Left lung (tissue), 10 donors: Measurements from ENCODE around the gene ZNF598. TPM values are rescaled to one million over a fixed set of nuclear protein-coding genes. Genes with fewer than 3 reads are reported as not detected.
A peak's percentile ranks its signal among the peaks of the same experiment; 100 is the strongest.

Experiments
- ATAC-seq: fragments of 200-7000 bp; cut with Tn5 transposase; one replicate; pipeline ENCODE4 v1.9.1; 2020; ENCODE audit warnings: moderate library complexity
- DNase-seq, 4 donors: peaks; one replicate each; pipeline ENCODE4 v3.0.0-alpha.2; 2013 to 2020
- H3K27ac ChIP-seq, 2 donors: fragments of 200-600 bp; sonication (generic) in 1 of 2; one replicate each; pipeline versions ENCODE4 v1.5.0 to v1.8.0; 2020 to 2021
- H3K27me3 ChIP-seq, 2 donors: fragments of 200-600 bp; sonication (generic) in 1 of 2; one replicate each; pipeline versions ENCODE4 v1.5.0 to v1.8.0; 2020 to 2021
- H3K36me3 ChIP-seq, 2 donors: fragments of 200-600 bp; sonication (generic) in 1 of 2; one replicate each; pipeline versions ENCODE4 v1.5.0 to v1.8.0; 2020 to 2021
- H3K4me1 ChIP-seq, 2 donors: fragments of 200-600 bp; one replicate each; pipeline ENCODE4 v1.8.0; 2021
- H3K4me3 ChIP-seq, 2 donors: fragments of 200-600 bp; sonication (generic) in 1 of 2; one replicate each; pipeline versions ENCODE4 v1.5.0 to v1.8.0; 2020 to 2021; ENCODE audit warnings: mild to moderate bottlenecking in 1 of 2
- H3K9me3 ChIP-seq, 2 donors: fragments of 200-600 bp; sonication (generic) in 1 of 2; one replicate each; pipeline versions ENCODE4 v1.5.0 to v1.8.0; 2020 to 2021
- intact Hi-C, 2 donors: fragments of 100-400 bp; cut with DNase I; formaldehyde crosslinking; loops; one replicate each; pipeline versions ENCODE4 v1.11.2 to v1.14.2; 2022
- polyA plus RNA-seq, 6 donors: library from polyadenylated mRNA; unstranded; fragments of 120-200 nt; gene quantifications; one replicate each; pipeline ENCODE4 v1.2.1, GENCODE V29; 2013; ENCODE audit not compliant: insufficient read length in 6 of 6
- total RNA-seq, 2 donors: library from RNA; stranded (reverse); fragmentation: NEBNext Ultra II Directional; extraction: Animal tissue kit (Norgen Biotek cat#: 25700); gene quantifications; one replicate each; pipeline ENCODE4 v1.2.1, GENCODE V29; 2021
- TF ChIP-seq, protein P1 (sequence below), 2 donors: fragments of 200-600 bp; sonication (generic) in 1 of 2; IDR thresholded peaks; one replicate each; pipeline versions ENCODE4 v1.5.0 to v1.8.0; 2021; ENCODE audit warnings: antibody characterized with exemption in 2 of 2
- donor health status: DM: no; HTN: yes; CAD: no.
- donor health status: DM: no; HTN: no; CAD: no.

Gene ZNF598
- total and polyA plus RNA-seq, 8 donors: 15.2 to 45.9 (median 23.1) TPM

GRCh38 chr16:2044541-2044940, 34.9 kb upstream of the ZNF598 start:
- Histone ChIP-seq H3K27me3 (no peaks in the 10 kb centered on the region), H3K36me3 (no peaks in the 10 kb centered on the region), H3K4me3 (no peak overlapping the region), H3K9me3 (no peaks in the 10 kb centered on the region), H3K4me1 (peaks cover 46 to 87% of the 10 kb centered on the region in 2 donors), H3K27ac (peak overlapping the region; percentile 73 to 75)
- TF ChIP-seq, protein P1, sequence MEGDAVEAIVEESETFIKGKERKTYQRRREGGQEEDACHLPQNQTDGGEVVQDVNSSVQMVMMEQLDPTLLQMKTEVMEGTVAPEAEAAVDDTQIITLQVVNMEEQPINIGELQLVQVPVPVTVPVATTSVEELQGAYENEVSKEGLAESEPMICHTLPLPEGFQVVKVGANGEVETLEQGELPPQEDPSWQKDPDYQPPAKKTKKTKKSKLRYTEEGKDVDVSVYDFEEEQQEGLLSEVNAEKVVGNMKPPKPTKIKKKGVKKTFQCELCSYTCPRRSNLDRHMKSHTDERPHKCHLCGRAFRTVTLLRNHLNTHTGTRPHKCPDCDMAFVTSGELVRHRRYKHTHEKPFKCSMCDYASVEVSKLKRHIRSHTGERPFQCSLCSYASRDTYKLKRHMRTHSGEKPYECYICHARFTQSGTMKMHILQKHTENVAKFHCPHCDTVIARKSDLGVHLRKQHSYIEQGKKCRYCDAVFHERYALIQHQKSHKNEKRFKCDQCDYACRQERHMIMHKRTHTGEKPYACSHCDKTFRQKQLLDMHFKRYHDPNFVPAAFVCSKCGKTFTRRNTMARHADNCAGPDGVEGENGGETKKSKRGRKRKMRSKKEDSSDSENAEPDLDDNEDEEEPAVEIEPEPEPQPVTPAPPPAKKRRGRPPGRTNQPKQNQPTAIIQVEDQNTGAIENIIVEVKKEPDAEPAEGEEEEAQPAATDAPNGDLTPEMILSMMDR (IDR thresholded peaks at IDR 0.05): no peak
- no peak for DNase-seq
- intact Hi-C loops: no loop called here
- no peak for ATAC-seq

- Histone ChIP-seq H3K27me3 (no peaks in the 10 kb centered on the region), H3K36me3 (peaks cover 0 to 2% of the 10 kb centered on the region in 2 donors), H3K4me3 (no peak overlapping the region), H3K9me3 (no peaks in the 10 kb centered on the region), H3K4me1 (peaks cover 49 to 87% of the 10 kb centered on the region in 2 donors), H3K27ac (peak overlapping the region; percentile 73 to 75)
- TF ChIP-seq, protein P1 (IDR thresholded peaks at IDR 0.05): no peak
- DNase-seq (peak in 2 of 4 donors; percentile 77 to 85), ATAC-seq (peak; percentile 14)
- intact Hi-C loops: no loop called here
Observed at GRCh38 chr16:2043667-2044451, 34.2 kb upstream of the ZNF598 start.

- peaks cover 0 to 6% of the 10 kb centered on the region in 2 donors for H3K36me3 ChIP-seq
- no peaks in the 10 kb centered on the region for H3K27me3 ChIP-seq
- H3K27ac ChIP-seq: peak overlapping the region; percentile 73 to 75
- peak in 2 of 4 donors; percentile 82 to 83 for DNase-seq
- TF ChIP-seq, protein P1 (IDR thresholded peaks at IDR 0.05): no peak
- intact Hi-C loops: no loop called here
- peaks cover 49 to 88% of the 10 kb centered on the region in 2 donors for H3K4me1 ChIP-seq
- no peak overlapping the region for H3K4me3 ChIP-seq
- ATAC-seq: peak; percentile 23
- no peaks in the 10 kb centered on the region for H3K9me3 ChIP-seq
Observed at GRCh38 chr16:2042986-2043666, 33.5 kb upstream of the ZNF598 start.

- DNase-seq (peak in 3 of 4 donors; percentile 75 to 91 (median 85)), ATAC-seq (peak; percentile 71)
- no peak overlapping the region for H3K4me3 ChIP-seq
- H3K36me3 ChIP-seq: peaks cover 0 to 13% of the 10 kb centered on the region in 2 donors
- H3K27me3 ChIP-seq: no peaks in the 10 kb centered on the region
- intact Hi-C loops: no loop called here
- H3K4me1 ChIP-seq: peaks cover 57 to 95% of the 10 kb centered on the region in 2 donors
- H3K9me3 ChIP-seq: no peaks in the 10 kb centered on the region
- H3K27ac ChIP-seq: peak overlapping the region; percentile 85 to 87
- TF ChIP-seq, protein P1 (IDR thresholded peaks at IDR 0.05): no peak
Observed at GRCh38 chr16:2042171-2042985, 32.8 kb upstream of the ZNF598 start.
